Tibial nerve (tissue), 4 donors: ENCODE results near the gene TECPR2. TPM values are rescaled to one million over a fixed set of nuclear protein-coding genes. Genes with fewer than 3 reads are reported as not detected.

ENCODE experiments used
- DNase-seq, 2 donors: peaks; one replicate each; pipeline ENCODE4 v3.0.0-alpha.2; 2019; ENCODE audit warnings: low spot score in 2 of 2
- H3K27ac ChIP-seq, 4 donors: fragments of 200-600 bp; sonication (generic) in 3 of 4; one replicate each; pipeline ENCODE4 v1.5.1; 2017 to 2019; ENCODE audit warnings: mild to moderate bottlenecking in 1 of 4
- H3K27me3 ChIP-seq, 2 donors: fragments of 200-600 bp; sonication (generic) in 1 of 2; one replicate each; pipeline versions ENCODE4 v1.5.1 to v1.6.0; 2017 to 2019
- H3K36me3 ChIP-seq, 3 donors: fragments of 200-600 bp; sonication (generic); one replicate each; pipeline ENCODE4 v1.5.1; 2018 to 2019
- H3K4me1 ChIP-seq, 4 donors: fragments of 200-600 bp; sonication (generic) in 3 of 4; one replicate each; pipeline ENCODE4 v1.5.1; 2017 to 2019
- H3K4me3 ChIP-seq, 4 donors: fragments of 200-600 bp; sonication (generic) in 3 of 4; one replicate each; pipeline ENCODE4 v1.5.1; 2017 to 2019; ENCODE audit warnings: mild to moderate bottlenecking in 1 of 4, moderate library complexity in 1 of 4
- H3K9me3 ChIP-seq, 4 donors: fragments of 200-600 bp; sonication (generic) in 3 of 4; one replicate each; pipeline ENCODE4 v1.5.1; 2017 to 2019
- EP300 ChIP-seq, 2 donors: sonication (generic); formaldehyde crosslinking; IDR thresholded peaks; one replicate each; pipeline ENCODE4 v1.6.1; 2017; ENCODE audit warnings: antibody characterized with exemption in 2 of 2, mild to moderate bottlenecking in 1 of 2
- POLR2A ChIP-seq, 2 donors: fragments of 450-650 bp; IDR thresholded peaks; one replicate each; pipeline ENCODE4 v1.6.1; 2017; ENCODE audit warnings: antibody characterized with exemption in 2 of 2, mild to moderate bottlenecking in 2 of 2, moderate library complexity in 2 of 2
- WGBS, 2 donors: methylation state at CpG; one replicate each; pipeline ENCODE4 v1.1.5; 2018; 5-methylcytosine and 5-hydroxymethylcytosine counted together
- total RNA-seq, 4 donors: library from RNA; depleted of rRNA; stranded (reverse); fragments of >200 nt; gene quantifications; one replicate each; pipeline ENCODE4 v1.1.0, GENCODE V29; 2016
- TF ChIP-seq, protein P1 (sequence below), 5 experiments: fragments of 200-600 bp in 3 of 5; fragments of 450-650 bp in 2 of 5; sonication (generic) in 3 of 5; IDR thresholded peaks; one replicate each; pipeline ENCODE4 v1.5.1; 2016 to 2019; ENCODE audit warnings: antibody characterized with exemption in 5 of 5, mild to moderate bottlenecking in 3 of 5, moderate library complexity in 2 of 5

Gene TECPR2
- total RNA-seq, 4 donors from 2014 or later: 21.2 to 77.7 (median 32.8) TPM

DNA sequence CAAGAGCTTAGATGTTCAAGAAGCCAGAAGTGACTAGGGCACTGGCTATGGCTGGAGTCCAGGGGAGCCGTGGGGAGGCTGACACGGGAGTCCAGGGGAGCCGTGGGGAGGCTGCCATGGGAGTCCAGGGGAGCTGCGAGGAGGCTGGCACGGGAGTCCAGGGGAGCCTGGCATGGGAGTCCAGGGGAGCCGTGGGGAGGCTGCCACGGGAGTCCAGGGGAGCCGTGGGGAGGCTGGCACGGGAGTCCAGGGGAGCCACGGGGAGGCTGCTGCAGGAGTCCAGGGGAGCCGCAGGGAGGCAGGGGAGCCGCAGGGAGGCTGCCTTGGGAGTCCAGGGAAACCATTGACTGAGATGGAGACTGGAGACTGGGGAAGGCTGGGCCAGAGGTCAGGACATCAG lies 54.9 kb downstream of the TECPR2 start:
- H3K9me3 ChIP-seq: no peaks in the 10 kb centered on the region
- no peak overlapping the region for H3K27ac ChIP-seq
- no peaks in the 10 kb centered on the region for H3K27me3 ChIP-seq
- H3K4me3 ChIP-seq: no peak overlapping the region
- TF ChIP-seq EP300 (IDR thresholded peaks at IDR 0.05) (no peak), POLR2A (IDR thresholded peaks at IDR 0.05) (no peak)
- TF ChIP-seq, protein P1, sequence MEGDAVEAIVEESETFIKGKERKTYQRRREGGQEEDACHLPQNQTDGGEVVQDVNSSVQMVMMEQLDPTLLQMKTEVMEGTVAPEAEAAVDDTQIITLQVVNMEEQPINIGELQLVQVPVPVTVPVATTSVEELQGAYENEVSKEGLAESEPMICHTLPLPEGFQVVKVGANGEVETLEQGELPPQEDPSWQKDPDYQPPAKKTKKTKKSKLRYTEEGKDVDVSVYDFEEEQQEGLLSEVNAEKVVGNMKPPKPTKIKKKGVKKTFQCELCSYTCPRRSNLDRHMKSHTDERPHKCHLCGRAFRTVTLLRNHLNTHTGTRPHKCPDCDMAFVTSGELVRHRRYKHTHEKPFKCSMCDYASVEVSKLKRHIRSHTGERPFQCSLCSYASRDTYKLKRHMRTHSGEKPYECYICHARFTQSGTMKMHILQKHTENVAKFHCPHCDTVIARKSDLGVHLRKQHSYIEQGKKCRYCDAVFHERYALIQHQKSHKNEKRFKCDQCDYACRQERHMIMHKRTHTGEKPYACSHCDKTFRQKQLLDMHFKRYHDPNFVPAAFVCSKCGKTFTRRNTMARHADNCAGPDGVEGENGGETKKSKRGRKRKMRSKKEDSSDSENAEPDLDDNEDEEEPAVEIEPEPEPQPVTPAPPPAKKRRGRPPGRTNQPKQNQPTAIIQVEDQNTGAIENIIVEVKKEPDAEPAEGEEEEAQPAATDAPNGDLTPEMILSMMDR (IDR thresholded peaks at IDR 0.05): no peak
- WGBS, 2 donors: 86 to 88% methylated on average over 12 of the region's 12 CpGs
- H3K36me3 ChIP-seq: peaks cover 0 to 64% (median 10%) of the 10 kb centered on the region in 3 donors
- H3K4me1 ChIP-seq: peaks cover 0 to 7% (median 0%) of the 10 kb centered on the region in 4 donors
- DNase-seq: no peak

DNA sequence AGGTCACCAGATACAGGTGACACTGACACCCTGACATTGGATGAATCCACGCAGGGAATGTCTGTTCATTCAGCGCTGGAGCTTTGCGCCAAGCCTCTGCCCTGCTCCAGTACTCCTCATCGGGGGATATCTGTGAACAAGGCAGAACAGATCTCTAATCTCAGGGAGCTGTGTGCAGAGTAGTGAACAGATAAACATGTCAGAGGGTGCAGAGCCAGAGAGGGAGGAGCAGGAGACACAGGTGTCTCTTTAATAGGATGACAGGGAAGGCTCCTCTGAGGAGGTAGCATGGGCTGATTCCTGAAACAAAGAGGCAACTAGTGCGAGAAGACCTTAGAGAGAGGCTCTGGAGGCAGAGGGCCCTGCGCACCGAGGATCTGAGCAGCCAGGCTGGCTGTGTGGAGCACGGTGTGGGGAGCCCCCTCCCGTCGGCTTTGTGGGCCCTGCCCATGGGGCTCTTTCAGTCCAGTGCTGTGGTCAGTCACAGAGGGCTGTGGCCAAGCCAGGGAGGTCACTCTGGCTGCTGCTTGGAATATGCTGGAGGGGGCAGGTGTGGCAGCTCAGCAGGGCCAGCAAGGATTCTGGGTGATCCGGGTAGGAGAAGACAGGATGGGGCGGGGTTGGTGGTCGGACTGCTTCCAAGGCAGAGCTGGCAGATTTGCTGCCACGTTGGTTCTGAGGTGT lies 55.6 kb downstream of the TECPR2 start:
- Histone ChIP-seq H3K4me3 (no peak overlapping the region), H3K36me3 (peaks cover 0 to 67% (median 10%) of the 10 kb centered on the region in 3 donors), H3K9me3 (no peaks in the 10 kb centered on the region), H3K27ac (no peak overlapping the region), H3K27me3 (no peaks in the 10 kb centered on the region), H3K4me1 (peaks cover 0 to 7% (median 0%) of the 10 kb centered on the region in 4 donors)
- 80 to 83% methylated on average over 13 to 14 of the region's 14 CpGs for WGBS, 2 donors
- no peak for DNase-seq
- TF ChIP-seq POLR2A (IDR thresholded peaks at IDR 0.05): no peak
- TF ChIP-seq, protein P1 (IDR thresholded peaks at IDR 0.05): no peak
- TF ChIP-seq EP300 (IDR thresholded peaks at IDR 0.05): no peak

DNA sequence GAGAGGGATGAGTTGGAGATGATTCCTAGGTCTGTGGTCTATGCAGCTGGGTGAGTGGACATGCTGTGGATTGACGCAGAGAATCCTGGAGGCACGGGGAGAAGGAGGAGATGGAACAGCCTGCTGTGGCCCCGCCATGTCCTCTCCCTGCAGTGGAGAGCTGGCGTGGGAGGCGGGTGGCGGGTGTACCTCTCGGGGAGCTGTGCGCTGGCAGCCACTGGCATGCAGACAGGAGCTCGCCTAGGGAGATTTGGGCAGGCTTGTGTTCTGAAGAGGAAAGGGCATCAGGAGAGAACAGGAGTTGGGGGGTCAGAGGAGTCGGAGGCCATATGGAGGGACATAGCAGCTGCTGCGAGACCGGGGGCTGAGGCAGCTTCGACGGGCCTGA lies 56.1 kb downstream of the TECPR2 start:
- DNase-seq: no peak
- H3K27ac ChIP-seq: no peak overlapping the region
- no peaks in the 10 kb centered on the region for H3K27me3 ChIP-seq
- H3K36me3 ChIP-seq: peaks cover 0 to 69% (median 10%) of the 10 kb centered on the region in 3 donors
- H3K9me3 ChIP-seq: no peaks in the 10 kb centered on the region
- H3K4me1 ChIP-seq: peaks cover 0 to 7% (median 0%) of the 10 kb centered on the region in 4 donors
- 92 to 94% methylated on average over 14 of the region's 14 CpGs for WGBS, 2 donors
- no peak for TF ChIP-seq POLR2A (IDR thresholded peaks at IDR 0.05)
- TF ChIP-seq, protein P1 (IDR thresholded peaks at IDR 0.05): no peak
- TF ChIP-seq EP300 (IDR thresholded peaks at IDR 0.05): no peak
- H3K4me3 ChIP-seq: no peak overlapping the region

DNA sequence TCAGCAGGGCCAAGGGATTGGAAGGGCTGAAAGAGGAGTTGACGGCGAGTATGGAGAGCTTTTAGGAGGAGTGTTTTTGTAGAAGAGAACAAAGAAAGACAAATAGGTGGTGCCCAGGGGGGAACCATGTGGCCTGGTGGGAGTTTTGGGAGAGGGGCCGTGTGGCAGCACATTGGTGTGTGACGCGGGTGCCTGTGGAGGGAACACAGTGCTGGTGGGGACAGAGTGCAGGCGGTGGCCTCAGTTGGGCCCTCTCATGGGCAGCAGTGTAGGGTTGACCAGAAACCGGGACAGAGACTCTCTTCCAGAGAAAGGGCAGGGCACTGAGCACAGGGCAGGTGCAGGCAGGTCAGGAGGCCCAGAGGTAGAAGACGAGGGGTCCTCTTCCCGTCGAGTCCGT lies 56.5 kb downstream of the TECPR2 start:
- no peak for DNase-seq

DNA sequence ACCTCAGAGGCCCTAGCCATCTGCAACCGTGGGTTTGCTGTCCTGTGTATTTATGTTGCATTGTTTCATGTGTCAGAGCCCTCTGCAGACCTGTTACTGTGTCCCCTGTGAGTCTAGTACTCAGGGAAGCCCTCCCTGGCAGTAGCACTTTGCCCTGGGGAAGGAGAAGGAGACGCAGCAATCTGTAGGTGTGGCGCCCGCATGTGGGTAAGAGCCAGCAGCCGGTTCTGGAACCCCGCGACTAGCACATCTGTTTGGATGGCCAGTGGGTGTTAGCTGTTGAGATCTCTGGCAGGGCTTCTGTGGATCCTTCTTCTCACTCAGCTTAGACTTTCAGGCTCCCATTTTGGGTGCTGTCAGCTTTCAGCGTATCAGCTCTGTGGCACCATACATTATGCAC lies 57.0 kb downstream of the TECPR2 start:
- Histone ChIP-seq H3K9me3 (no peaks in the 10 kb centered on the region), H3K27ac (no peak overlapping the region), H3K4me3 (no peak overlapping the region), H3K36me3 (peaks cover 0 to 70% (median 10%) of the 10 kb centered on the region in 3 donors), H3K27me3 (no peaks in the 10 kb centered on the region), H3K4me1 (peaks cover 0 to 7% (median 0%) of the 10 kb centered on the region in 4 donors)
- TF ChIP-seq EP300 (IDR thresholded peaks at IDR 0.05) (no peak), POLR2A (IDR thresholded peaks at IDR 0.05) (no peak)
- TF ChIP-seq, protein P1 (IDR thresholded peaks at IDR 0.05): no peak
- DNase-seq: no peak
- WGBS, 2 donors: 87 to 88% methylated on average over 8 of the region's 8 CpGs

More for the DNA sequence above, 56.5 kb downstream of the TECPR2 start:
- no peak overlapping the region for H3K27ac ChIP-seq
- H3K4me3 ChIP-seq: no peak overlapping the region
- TF ChIP-seq EP300 (IDR thresholded peaks at IDR 0.05) (no peak), POLR2A (IDR thresholded peaks at IDR 0.05) (no peak)
- TF ChIP-seq, protein P1 (IDR thresholded peaks at IDR 0.05): no peak
- WGBS, 2 donors: 90 to 91% methylated on average over 10 to 11 of the region's 11 CpGs
- H3K27me3 ChIP-seq: no peaks in the 10 kb centered on the region
- H3K36me3 ChIP-seq: peaks cover 0 to 70% (median 10%) of the 10 kb centered on the region in 3 donors
- peaks cover 0 to 7% (median 0%) of the 10 kb centered on the region in 4 donors for H3K4me1 ChIP-seq
- H3K9me3 ChIP-seq: no peaks in the 10 kb centered on the region
